SK-N-SH (cell line): ENCODE results near the gene ADAP1. TPM values are rescaled to one million over a fixed set of nuclear protein-coding genes. Genes with fewer than 3 reads are reported as not detected.

ENCODE experiments used
- CTCF ChIA-PET: fragments of 300-600, 350-600 bp; formaldehyde crosslinking; extraction: SDS; loops from one replicate; lab custom pipeline; 2021; lab: Yijun Ruan, JAX
- POLR2A ChIA-PET: fragments of 350-600 bp; sonication (Branson Sonifier 250); formaldehyde crosslinking; extraction: SDS; loops from one replicate; lab custom pipeline; 2020; ENCODE audit warnings: antibody characterized with exemption, inconsistent platforms; lab: Yijun Ruan, JAX
- DNase-seq: peaks from one replicate; pipeline ENCODE4 v3.0.0; 2012
- H2AFZ ChIP-seq: fragments of 200-600 bp; sonication (generic); 2 replicates; pipeline ENCODE4 v1.8.1; 2016; ENCODE audit warnings: antibody characterized with exemption, mild to moderate bottlenecking, low read depth
- H3F3A ChIP-seq: fragments of 200-600 bp; sonication (generic); replicated peaks from 2 replicates; pipeline ENCODE3; 2016; ENCODE audit warnings: antibody characterized with exemption, mild to moderate bottlenecking; ENCODE audit not compliant: insufficient read depth
- H3K27ac ChIP-seq, 2 experiments: fragments of 200-500 bp in 1 of 2; fragments of 200-600 bp in 1 of 2; sonication (Bioruptor generic) in 1 of 2; sonication (generic), shearing (Covaris generic) in 1 of 2; 2 replicates each; pipeline versions ENCODE4 v1.5.1 to v1.6.1; 2014 to 2016; ENCODE audit warnings: low read depth in 2 of 2, inconsistent platforms in 1 of 2, low read length in 1 of 2, mild to moderate bottlenecking in 1 of 2, mixed read lengths in 1 of 2
- H3K27me3 ChIP-seq: fragments of 200-600 bp; sonication (generic), shearing (Covaris generic); 2 replicates; pipeline ENCODE4 v1.6.1; 2016; ENCODE audit warnings: mixed run types; ENCODE audit not compliant: insufficient read depth
- H3K36me3 ChIP-seq, 2 experiments: fragments of 200-500 bp in 1 of 2; fragments of 200-600 bp in 1 of 2; sonication (Bioruptor generic) in 1 of 2; sonication (generic) in 1 of 2; replicated peaks in 1 of 2; 2 replicates each; pipeline versions ENCODE3 to v1.5.1; 2014 to 2016; ENCODE audit warnings: low read length in 1 of 2, mild to moderate bottlenecking in 1 of 2; ENCODE audit not compliant: insufficient read depth in 2 of 2, control insufficient read depth in 1 of 2
- H3K4me1 ChIP-seq, 2 experiments: fragments of 200-500 bp in 1 of 2; fragments of 200-600 bp in 1 of 2; sonication (Bioruptor generic) in 1 of 2; sonication (generic), shearing (Covaris generic) in 1 of 2; 2 replicates each; pipeline versions ENCODE4 v1.5.1 to v1.6.1; 2014 to 2016; ENCODE audit warnings: low read depth in 1 of 2, low read length in 1 of 2, mixed run types in 1 of 2; ENCODE audit not compliant: insufficient read depth in 2 of 2, control insufficient read depth in 1 of 2
- H3K4me2 ChIP-seq: fragments of 200-600 bp; sonication (generic), shearing (Covaris generic); 2 replicates; pipeline ENCODE4 v1.6.1; 2017; ENCODE audit warnings: mixed run types
- H3K4me3 ChIP-seq, 2 experiments: fragments of 200-500 bp in 1 of 2; fragments of 200-600 bp in 1 of 2; sonication (Bioruptor generic) in 1 of 2; sonication (generic), shearing (Covaris generic) in 1 of 2; 2 replicates each; pipeline versions ENCODE4 v1.5.1 to v1.8.1; 2014 to 2016; ENCODE audit warnings: low read depth in 2 of 2, inconsistent platforms in 1 of 2, low read length in 1 of 2, mild to moderate bottlenecking in 1 of 2, mixed read lengths in 1 of 2, moderate library complexity in 1 of 2
- H3K79me2 ChIP-seq: fragments of 200-600 bp; sonication (generic); 2 replicates; pipeline ENCODE4 v1.8.1; 2017; ENCODE audit warnings: mild to moderate bottlenecking; ENCODE audit not compliant: insufficient read depth
- H3K9ac ChIP-seq: fragments of 200-600 bp; sonication (generic); 2 replicates; pipeline ENCODE4 v1.6.1; 2017; ENCODE audit warnings: mixed run types
- H3K9me2 ChIP-seq: fragments of 200-600 bp; sonication (generic); 2 replicates; pipeline ENCODE4 v1.6.1; 2017; ENCODE audit warnings: mixed run types
- H3K9me3 ChIP-seq: fragments of 200-600 bp; sonication (generic); 2 replicates; pipeline ENCODE4 v1.6.1; 2017; ENCODE audit warnings: mixed run types, mild to moderate bottlenecking, moderate library complexity
- H4K20me1 ChIP-seq: fragments of 200-600 bp; sonication (generic); 2 replicates; pipeline ENCODE4 v1.6.1; 2017; ENCODE audit warnings: mild to moderate bottlenecking, mixed run types; ENCODE audit not compliant: insufficient read depth
- ELF1 ChIP-seq: IDR thresholded peaks from 2 replicates; pipeline ENCODE4 v1.4.0; 2012
- EP300 ChIP-seq, 2 experiments: IDR thresholded peaks; 2 replicates each; pipeline versions ENCODE4 v1.4.0 to v1.6.1; 2012; ENCODE audit warnings: borderline replicate concordance in 1 of 2, low read depth in 1 of 2, low read length in 1 of 2
- FOXM1 ChIP-seq: IDR thresholded peaks from 2 replicates; pipeline ENCODE4 v1.4.0; 2012; ENCODE audit warnings: low read depth, mild to moderate bottlenecking
- GATA2 ChIP-seq: sonication (generic); formaldehyde crosslinking; IDR thresholded peaks from 2 replicates; pipeline ENCODE4 v1.5.0; 2020; ENCODE audit warnings: mild to moderate bottlenecking, missing genetic modification reagents
- JUND ChIP-seq: IDR thresholded peaks from 2 replicates; pipeline ENCODE4 v1.4.0; 2012
- MEF2A ChIP-seq: IDR thresholded peaks from 2 replicates; pipeline ENCODE4 v1.4.0; 2012; ENCODE audit warnings: low read depth, borderline replicate concordance
- MXI1 ChIP-seq: IDR thresholded peaks from 2 replicates; pipeline ENCODE4 v1.6.1; 2012; ENCODE audit warnings: mild to moderate bottlenecking, low read depth, low read length, improper control_type of control experiment
- NRF1 ChIP-seq: IDR thresholded peaks from 2 replicates; pipeline ENCODE4 v1.6.1; 2012; ENCODE audit warnings: low read depth, mild to moderate bottlenecking, low read length
- RAD21 ChIP-seq: IDR thresholded peaks from 2 replicates; pipeline ENCODE4 v1.6.1; 2012; ENCODE audit warnings: mild to moderate bottlenecking, low read length
- RCOR1 ChIP-seq: fragments of 150-350 bp; IDR thresholded peaks from 2 replicates; pipeline ENCODE4 v1.6.1; 2017; ENCODE audit warnings: antibody characterized with exemption, low read length
- RFX5 ChIP-seq: IDR thresholded peaks from 2 replicates; pipeline ENCODE4 v1.6.1; 2012; ENCODE audit warnings: mild to moderate bottlenecking, improper control_type of control experiment, low read length
- TEAD4 ChIP-seq: IDR thresholded peaks from 2 replicates; pipeline ENCODE4 v1.4.0; 2012; ENCODE audit warnings: mild to moderate bottlenecking, borderline replicate concordance; ENCODE audit not compliant: insufficient read depth
- USF2 ChIP-seq: fragments of 150-350 bp; IDR thresholded peaks from 2 replicates; pipeline ENCODE4 v1.6.1; 2017; ENCODE audit warnings: antibody characterized with exemption, low read length, low read depth, borderline replicate concordance
- WGBS: methylation state at CpG from one replicate; pipeline ENCODE4 v1.1.6; 2017; ENCODE audit warnings: low lambda C conversion rate; 5-methylcytosine and 5-hydroxymethylcytosine counted together
- polyA plus RNA-seq, 3 experiments: library from polyadenylated mRNA; depleted of rRNA; stranded (reverse); fragments of >200 nt; gene quantifications; 2 replicates each; pipeline ENCODE4 v1.2.3, GENCODE V29; 2012
- TF ChIP-seq, protein P1 (sequence below): IDR thresholded peaks from 2 replicates; pipeline ENCODE4 v1.4.0; 2012; ENCODE audit warnings: low read depth, borderline replicate concordance
- TF ChIP-seq, protein P2 (sequence below): IDR thresholded peaks from 2 replicates; pipeline ENCODE4 v1.4.0; 2012; ENCODE audit warnings: low read depth
- TF ChIP-seq, protein P3 (sequence below): IDR thresholded peaks from 2 replicates; pipeline ENCODE4; 2012
- TF ChIP-seq, protein P4 (sequence below): fragments of 150-350 bp; IDR thresholded peaks from 2 replicates; pipeline ENCODE4 v1.6.1; 2016; ENCODE audit warnings: mild to moderate bottlenecking, low read depth, low read length
- TF ChIP-seq, protein P5 (sequence below): IDR thresholded peaks from 2 replicates; pipeline ENCODE4 v1.4.0; 2012; ENCODE audit warnings: low read depth, borderline replicate concordance

The ADAP1 gene
- polyA plus RNA-seq, 1 of the 3 experiments (the other 2 are of a cell fraction): 3.2 TPM

GRCh38 chr7:877312-878232, 76.9 kb downstream of the ADAP1 start:
- POLR2A ChIA-PET: interaction anchor here (0.6 to 1.4 kb wide), 5 partner anchors 23 to 726 kb away, joined by 3 to 4 read pairs (median 3); no protein-coding TSS in a partner anchor
- H3K4me2 ChIP-seq: peak overlapping the region; percentile 98
- H3K27me3 ChIP-seq: no peaks in the 10 kb centered on the region
- peaks cover 57% of the 10 kb centered on the region for H3K79me2 ChIP-seq
- H2AFZ ChIP-seq: no peak overlapping the region
- TF ChIP-seq EP300 (IDR thresholded peaks at IDR 0.05; ENCODE audit: borderline replicate concordance in 1 of 2, low read depth in 1 of 2, low read length in 1 of 2) (no peak), FOXM1 (no peak), MEF2A (no peak), TEAD4 (no peak), RFX5 (no peak), JUND (no peak)
- TF ChIP-seq, protein P1, sequence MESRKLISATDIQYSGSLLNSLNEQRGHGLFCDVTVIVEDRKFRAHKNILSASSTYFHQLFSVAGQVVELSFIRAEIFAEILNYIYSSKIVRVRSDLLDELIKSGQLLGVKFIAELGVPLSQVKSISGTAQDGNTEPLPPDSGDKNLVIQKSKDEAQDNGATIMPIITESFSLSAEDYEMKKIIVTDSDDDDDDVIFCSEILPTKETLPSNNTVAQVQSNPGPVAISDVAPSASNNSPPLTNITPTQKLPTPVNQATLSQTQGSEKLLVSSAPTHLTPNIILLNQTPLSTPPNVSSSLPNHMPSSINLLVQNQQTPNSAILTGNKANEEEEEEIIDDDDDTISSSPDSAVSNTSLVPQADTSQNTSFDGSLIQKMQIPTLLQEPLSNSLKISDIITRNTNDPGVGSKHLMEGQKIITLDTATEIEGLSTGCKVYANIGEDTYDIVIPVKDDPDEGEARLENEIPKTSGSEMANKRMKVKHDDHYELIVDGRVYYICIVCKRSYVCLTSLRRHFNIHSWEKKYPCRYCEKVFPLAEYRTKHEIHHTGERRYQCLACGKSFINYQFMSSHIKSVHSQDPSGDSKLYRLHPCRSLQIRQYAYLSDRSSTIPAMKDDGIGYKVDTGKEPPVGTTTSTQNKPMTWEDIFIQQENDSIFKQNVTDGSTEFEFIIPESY: no peak
- TF ChIP-seq, protein P2, sequence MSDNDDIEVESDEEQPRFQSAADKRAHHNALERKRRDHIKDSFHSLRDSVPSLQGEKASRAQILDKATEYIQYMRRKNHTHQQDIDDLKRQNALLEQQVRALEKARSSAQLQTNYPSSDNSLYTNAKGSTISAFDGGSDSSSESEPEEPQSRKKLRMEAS: no peak
- TF ChIP-seq, protein P3, sequence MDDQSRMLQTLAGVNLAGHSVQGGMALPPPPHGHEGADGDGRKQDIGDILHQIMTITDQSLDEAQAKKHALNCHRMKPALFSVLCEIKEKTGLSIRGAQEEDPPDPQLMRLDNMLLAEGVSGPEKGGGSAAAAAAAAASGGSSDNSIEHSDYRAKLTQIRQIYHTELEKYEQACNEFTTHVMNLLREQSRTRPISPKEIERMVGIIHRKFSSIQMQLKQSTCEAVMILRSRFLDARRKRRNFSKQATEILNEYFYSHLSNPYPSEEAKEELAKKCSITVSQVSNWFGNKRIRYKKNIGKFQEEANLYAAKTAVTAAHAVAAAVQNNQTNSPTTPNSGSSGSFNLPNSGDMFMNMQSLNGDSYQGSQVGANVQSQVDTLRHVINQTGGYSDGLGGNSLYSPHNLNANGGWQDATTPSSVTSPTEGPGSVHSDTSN: no peak
- peaks cover 11 to 29% of the 10 kb centered on the region in 2 experiments; a peak in 2 of 4 replicates for H3K4me1 ChIP-seq
- peak overlapping the region; percentile 86 for H3K9ac ChIP-seq
- no peaks in the 10 kb centered on the region for H3K9me3 ChIP-seq
- peaks cover 31% of the 10 kb centered on the region for H3F3A ChIP-seq
- peaks cover 29 to 39% of the 10 kb centered on the region in 2 experiments for H3K36me3 ChIP-seq
- H4K20me1 ChIP-seq: peaks cover 47% of the 10 kb centered on the region
- 8% methylated on average over 47 of the region's 47 CpGs for WGBS
- CTCF ChIA-PET: interaction anchor here (2.3 kb wide), 1 partner anchor 91 kb away, joined by 7 read pairs; no protein-coding TSS in a partner anchor
- H3K4me3 ChIP-seq: peak overlapping the region; percentile 57 to 89
- H3K27ac ChIP-seq: peak overlapping the region; percentile 58 to 87; a peak in 3 of 4 replicates
- H3K9me2 ChIP-seq: no peaks in the 10 kb centered on the region
- peak; percentile 68 for DNase-seq

DNA sequence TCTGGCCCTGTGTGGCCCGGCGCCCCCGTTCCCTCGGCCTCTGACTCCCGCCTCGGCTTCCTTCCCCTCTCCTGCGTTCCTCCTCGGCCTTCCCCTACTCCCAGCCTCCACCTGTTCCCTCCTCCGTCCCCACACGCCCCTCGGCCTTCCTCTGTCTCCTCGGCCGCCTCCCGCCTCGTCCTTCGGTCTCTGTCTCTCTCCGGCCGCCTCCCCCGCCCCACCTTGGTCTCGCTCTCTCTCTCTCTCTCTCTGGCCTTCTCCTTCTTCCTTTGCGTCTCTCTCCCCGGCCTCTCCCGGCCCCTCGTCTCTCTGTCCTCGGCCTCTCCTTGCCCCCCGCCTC, 77.5 kb downstream of the ADAP1 start:
- peak overlapping the region; percentile 58 to 87; a peak in 3 of 4 replicates for H3K27ac ChIP-seq
- no peak for DNase-seq
- no peak overlapping the region for H2AFZ ChIP-seq
- peak overlapping the region; percentile 98 for H3K4me2 ChIP-seq
- peaks cover 40% of the 10 kb centered on the region for H4K20me1 ChIP-seq
- no peaks in the 10 kb centered on the region for H3K9me3 ChIP-seq
- H3K27me3 ChIP-seq: no peaks in the 10 kb centered on the region
- H3K9ac ChIP-seq: peak overlapping the region; percentile 86
- WGBS: under 1% methylated on average over 21 of the region's 26 CpGs
- CTCF ChIA-PET: interaction anchor here (0.6 to 6.4 kb wide), 2 partner anchors 24 to 36 kb away, joined by 3 to 112 read pairs; no protein-coding TSS in a partner anchor
- peaks cover 11 to 29% of the 10 kb centered on the region in 2 experiments; a peak in 2 of 4 replicates for H3K4me1 ChIP-seq
- H3F3A ChIP-seq: peaks cover 38% of the 10 kb centered on the region
- peaks cover 51% of the 10 kb centered on the region for H3K79me2 ChIP-seq
- peak overlapping the region; percentile 57 to 89 for H3K4me3 ChIP-seq
- POLR2A ChIA-PET: interaction anchor here (0.6 to 1.4 kb wide), 5 partner anchors 24 to 725 kb away, joined by 3 to 4 read pairs (median 3); no protein-coding TSS in a partner anchor
- no peaks in the 10 kb centered on the region for H3K9me2 ChIP-seq
- peaks cover 33 to 45% of the 10 kb centered on the region in 2 experiments for H3K36me3 ChIP-seq
- TF ChIP-seq, protein P4, sequence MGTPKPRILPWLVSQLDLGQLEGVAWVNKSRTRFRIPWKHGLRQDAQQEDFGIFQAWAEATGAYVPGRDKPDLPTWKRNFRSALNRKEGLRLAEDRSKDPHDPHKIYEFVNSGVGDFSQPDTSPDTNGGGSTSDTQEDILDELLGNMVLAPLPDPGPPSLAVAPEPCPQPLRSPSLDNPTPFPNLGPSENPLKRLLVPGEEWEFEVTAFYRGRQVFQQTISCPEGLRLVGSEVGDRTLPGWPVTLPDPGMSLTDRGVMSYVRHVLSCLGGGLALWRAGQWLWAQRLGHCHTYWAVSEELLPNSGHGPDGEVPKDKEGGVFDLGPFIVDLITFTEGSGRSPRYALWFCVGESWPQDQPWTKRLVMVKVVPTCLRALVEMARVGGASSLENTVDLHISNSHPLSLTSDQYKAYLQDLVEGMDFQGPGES: no peak
- TF ChIP-seq FOXM1 (no peak), RCOR1 (no peak), GATA2 (CRISPR knock-in tag) (no peak), ELF1 (no peak), NRF1 (no peak), TEAD4 (no peak), RAD21 (no peak), USF2 (no peak), MXI1 (no peak), MEF2A (no peak)
- TF ChIP-seq, protein P5, sequence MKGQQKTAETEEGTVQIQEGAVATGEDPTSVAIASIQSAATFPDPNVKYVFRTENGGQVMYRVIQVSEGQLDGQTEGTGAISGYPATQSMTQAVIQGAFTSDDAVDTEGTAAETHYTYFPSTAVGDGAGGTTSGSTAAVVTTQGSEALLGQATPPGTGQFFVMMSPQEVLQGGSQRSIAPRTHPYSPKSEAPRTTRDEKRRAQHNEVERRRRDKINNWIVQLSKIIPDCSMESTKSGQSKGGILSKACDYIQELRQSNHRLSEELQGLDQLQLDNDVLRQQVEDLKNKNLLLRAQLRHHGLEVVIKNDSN: no peak
- TF ChIP-seq, protein P2: no peak
